ENCODE data around the gene ACKR2. TPM values are rescaled to one million over a fixed set of nuclear protein-coding genes. Genes with fewer than 3 reads are reported as not detected.
A peak's percentile ranks its signal among the peaks of the same experiment; 100 is the strongest.

The ACKR2 gene
- total RNA-seq, 1 donor from 2014 or later = 7.9 TPM

DNA sequence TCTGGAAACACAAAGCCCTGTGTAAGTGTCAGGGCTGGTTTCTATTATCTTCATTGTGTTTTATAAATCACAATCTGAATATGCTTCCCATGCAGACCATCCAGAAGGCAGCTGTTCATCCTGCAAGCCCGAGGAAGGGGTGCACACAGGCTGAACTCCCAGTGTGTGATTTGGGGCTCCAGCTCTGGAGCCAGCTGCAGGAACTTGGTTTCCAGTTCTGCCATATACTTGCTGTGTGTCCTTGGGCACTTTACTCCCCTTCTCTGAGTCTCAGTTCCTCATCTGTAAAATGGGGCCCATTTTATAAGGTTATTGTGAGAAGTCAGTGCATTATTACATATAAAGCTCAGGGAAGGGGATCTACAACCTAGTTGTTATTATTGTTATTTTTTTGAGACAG is 43.8 kb downstream of the ACKR2 start:
- Histone ChIP-seq H3K36me3 (no peaks in the 10 kb centered on the region), H3K4me3 (no peak overlapping the region), H3K27me3 (no peaks in the 10 kb centered on the region), H3K9me3 (no peaks in the 10 kb centered on the region), H3K27ac (no peak overlapping the region), H3K4me1 (no peaks in the 10 kb centered on the region)
- intact Hi-C loops (cut with DNase I) = no loop called here
- DNase-seq (ENCODE audit: extremely low spot score in 2 of 2) = peak; percentile 62 to 67
- TF ChIP-seq POLR2AphosphoS5 (IDR thresholded peaks at IDR 0.05; ENCODE audit: insufficient read depth in 1 of 2, low read depth in 1 of 2) = no peak
- TF ChIP-seq, protein P1, sequence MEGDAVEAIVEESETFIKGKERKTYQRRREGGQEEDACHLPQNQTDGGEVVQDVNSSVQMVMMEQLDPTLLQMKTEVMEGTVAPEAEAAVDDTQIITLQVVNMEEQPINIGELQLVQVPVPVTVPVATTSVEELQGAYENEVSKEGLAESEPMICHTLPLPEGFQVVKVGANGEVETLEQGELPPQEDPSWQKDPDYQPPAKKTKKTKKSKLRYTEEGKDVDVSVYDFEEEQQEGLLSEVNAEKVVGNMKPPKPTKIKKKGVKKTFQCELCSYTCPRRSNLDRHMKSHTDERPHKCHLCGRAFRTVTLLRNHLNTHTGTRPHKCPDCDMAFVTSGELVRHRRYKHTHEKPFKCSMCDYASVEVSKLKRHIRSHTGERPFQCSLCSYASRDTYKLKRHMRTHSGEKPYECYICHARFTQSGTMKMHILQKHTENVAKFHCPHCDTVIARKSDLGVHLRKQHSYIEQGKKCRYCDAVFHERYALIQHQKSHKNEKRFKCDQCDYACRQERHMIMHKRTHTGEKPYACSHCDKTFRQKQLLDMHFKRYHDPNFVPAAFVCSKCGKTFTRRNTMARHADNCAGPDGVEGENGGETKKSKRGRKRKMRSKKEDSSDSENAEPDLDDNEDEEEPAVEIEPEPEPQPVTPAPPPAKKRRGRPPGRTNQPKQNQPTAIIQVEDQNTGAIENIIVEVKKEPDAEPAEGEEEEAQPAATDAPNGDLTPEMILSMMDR (IDR thresholded peaks at IDR 0.05) = no peak
- TF ChIP-seq POLR2A (IDR thresholded peaks at IDR 0.05) = no peak

DNA sequence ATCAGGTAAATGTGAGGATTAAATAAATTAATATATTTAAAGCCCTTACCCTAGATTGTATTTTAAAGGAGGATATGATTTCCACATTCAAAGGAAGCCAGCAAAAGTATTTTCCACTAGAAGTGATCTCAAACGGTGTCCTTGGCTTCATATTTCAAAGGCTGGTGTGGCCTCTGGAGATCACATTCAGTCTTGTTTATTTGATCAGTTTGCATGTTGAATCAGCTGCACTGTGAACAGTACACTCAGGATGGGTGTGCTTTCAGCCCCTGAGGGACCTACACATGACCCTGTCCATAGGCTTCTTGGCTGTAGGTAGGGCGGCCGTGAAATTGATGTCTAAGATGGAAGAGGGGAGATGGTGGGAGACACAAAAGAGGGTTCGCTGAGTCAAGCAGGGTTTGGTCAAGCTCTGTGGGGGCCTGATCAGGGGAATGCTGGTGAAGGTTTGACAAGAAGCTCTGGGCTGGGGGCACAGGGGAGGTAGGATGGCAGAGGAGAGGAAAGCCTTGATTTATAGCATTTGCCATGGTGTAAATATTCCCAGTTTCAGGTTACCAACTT is 44.6 kb downstream of the ACKR2 start:
- Histone ChIP-seq H3K4me3 (no peak overlapping the region), H3K27ac (no peak overlapping the region), H3K27me3 (no peaks in the 10 kb centered on the region), H3K4me1 (no peaks in the 10 kb centered on the region), H3K9me3 (no peaks in the 10 kb centered on the region), H3K36me3 (no peaks in the 10 kb centered on the region)
- peak; percentile 46 to 82 for DNase-seq (ENCODE audit: extremely low spot score in 2 of 2)
- TF ChIP-seq POLR2AphosphoS5 (IDR thresholded peaks at IDR 0.05; ENCODE audit: insufficient read depth in 1 of 2, low read depth in 1 of 2) = no peak
- TF ChIP-seq POLR2A (IDR thresholded peaks at IDR 0.05) = no peak
- TF ChIP-seq, protein P1 (IDR thresholded peaks at IDR 0.05) = no peak
- intact Hi-C loops (cut with DNase I) = no loop called here

DNA sequence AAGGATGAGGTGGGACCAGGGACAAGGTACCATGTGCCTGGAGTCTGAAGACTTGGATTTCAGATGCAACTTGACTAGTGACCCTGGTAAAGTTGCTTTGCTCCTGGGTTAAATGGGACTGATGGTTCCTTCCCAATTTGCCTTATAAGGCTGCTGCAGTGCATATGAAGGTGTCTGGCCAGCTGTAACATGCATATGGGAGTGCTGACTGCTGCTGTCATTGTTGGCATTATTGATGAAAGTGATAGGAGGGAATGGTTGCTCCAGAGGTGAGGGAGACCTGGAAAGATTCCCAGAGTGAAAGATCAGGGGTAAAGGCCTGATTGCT is 45.9 kb downstream of the ACKR2 start:
- Histone ChIP-seq H3K27ac (no peak overlapping the region), H3K4me3 (no peak overlapping the region), H3K4me1 (no peaks in the 10 kb centered on the region), H3K27me3 (no peaks in the 10 kb centered on the region), H3K9me3 (no peaks in the 10 kb centered on the region), H3K36me3 (no peaks in the 10 kb centered on the region)
- TF ChIP-seq POLR2AphosphoS5 (IDR thresholded peaks at IDR 0.05; ENCODE audit: insufficient read depth in 1 of 2, low read depth in 1 of 2) (no peak), POLR2A (IDR thresholded peaks at IDR 0.05) (no peak)
- TF ChIP-seq, protein P1 (IDR thresholded peaks at IDR 0.05) = no peak
- peak; percentile 12 to 29 for DNase-seq (ENCODE audit: extremely low spot score in 2 of 2)
- intact Hi-C loops (cut with DNase I) = no loop called here

DNA sequence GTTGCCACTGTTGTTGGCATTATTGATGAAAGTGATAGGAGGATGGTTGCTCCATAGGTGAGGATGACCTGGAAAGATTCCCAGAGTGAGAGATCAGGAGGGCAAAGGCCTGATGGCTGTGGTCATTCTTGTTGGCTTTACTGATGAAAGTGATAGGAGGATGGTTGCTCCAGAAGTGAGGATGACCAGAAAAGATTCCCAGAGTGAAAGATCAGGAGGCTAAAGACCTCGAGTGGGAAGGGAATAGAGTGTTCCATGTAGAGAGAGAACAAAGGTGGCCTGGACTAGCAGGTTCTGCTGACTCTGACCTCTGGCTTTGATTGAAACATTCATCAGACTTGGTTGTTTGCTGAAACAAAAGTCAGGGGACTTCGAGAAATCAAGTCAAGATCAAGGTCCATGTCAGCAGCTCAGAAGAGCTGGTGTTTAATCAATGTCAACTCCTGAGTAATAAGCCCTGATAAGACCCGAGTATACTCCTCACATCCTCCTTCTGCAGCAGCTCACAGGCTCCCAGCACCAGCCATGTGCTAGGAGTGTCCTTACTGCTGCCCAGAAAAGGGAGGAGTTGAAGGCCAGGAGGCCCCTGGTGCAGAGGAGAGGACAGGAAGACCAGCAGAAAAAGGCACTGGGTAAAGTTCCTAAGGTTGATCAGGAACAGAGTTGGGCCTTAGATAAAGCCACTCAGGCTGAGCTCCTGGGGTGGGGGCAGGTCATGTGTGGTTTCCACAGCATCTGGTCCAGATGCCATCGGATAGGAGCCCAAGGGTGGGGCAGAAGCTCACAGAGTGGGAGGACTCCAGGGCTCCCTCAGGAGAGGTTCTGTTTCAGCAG is 46.5 kb downstream of the ACKR2 start:
- no peaks in the 10 kb centered on the region for H3K4me1 ChIP-seq
- no peaks in the 10 kb centered on the region for H3K27me3 ChIP-seq
- H3K9me3 ChIP-seq = no peaks in the 10 kb centered on the region
- H3K4me3 ChIP-seq = no peak overlapping the region
- H3K27ac ChIP-seq = no peak overlapping the region
- intact Hi-C loops (cut with DNase I) = no loop called here
- TF ChIP-seq, protein P1 (IDR thresholded peaks at IDR 0.05) = no peak
- TF ChIP-seq POLR2A (IDR thresholded peaks at IDR 0.05) (no peak), POLR2AphosphoS5 (IDR thresholded peaks at IDR 0.05; ENCODE audit: insufficient read depth in 1 of 2, low read depth in 1 of 2) (no peak)
- no peaks in the 10 kb centered on the region for H3K36me3 ChIP-seq
- peak; percentile 34 to 72 for DNase-seq (ENCODE audit: extremely low spot score in 2 of 2)

DNA sequence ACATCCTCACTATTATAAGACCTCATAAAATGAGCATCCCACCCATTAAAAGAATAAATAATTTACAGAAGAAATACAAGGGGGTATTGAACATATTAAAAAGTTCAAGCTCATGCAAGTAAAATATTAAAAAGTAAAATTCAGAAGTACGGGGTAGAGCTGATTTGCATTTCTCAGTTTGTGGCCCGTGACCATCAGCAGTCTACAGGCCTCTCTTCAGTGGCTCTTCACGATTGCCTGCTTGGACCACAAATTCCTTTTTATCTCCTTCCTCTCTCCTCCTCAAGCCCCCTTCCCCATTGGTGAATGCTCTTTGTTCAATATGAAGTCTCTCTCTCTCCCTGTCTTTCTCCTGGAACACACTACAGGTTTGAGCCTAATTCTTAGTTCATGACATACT is 47.3 kb downstream of the ACKR2 start:
- intact Hi-C loops (cut with DNase I) = no loop called here
- H3K27me3 ChIP-seq = no peaks in the 10 kb centered on the region
- no peak for TF ChIP-seq POLR2AphosphoS5 (IDR thresholded peaks at IDR 0.05; ENCODE audit: insufficient read depth in 1 of 2, low read depth in 1 of 2)
- TF ChIP-seq POLR2A (IDR thresholded peaks at IDR 0.05) = no peak
- TF ChIP-seq, protein P1 (IDR thresholded peaks at IDR 0.05) = no peak

More for the DNA sequence above, 47.3 kb downstream of the ACKR2 start:
- H3K36me3 ChIP-seq = no peaks in the 10 kb centered on the region
- no peaks in the 10 kb centered on the region for H3K9me3 ChIP-seq
- H3K4me1 ChIP-seq = no peaks in the 10 kb centered on the region
- H3K4me3 ChIP-seq = no peak overlapping the region
- no peak for DNase-seq (ENCODE audit: extremely low spot score in 2 of 2)
- H3K27ac ChIP-seq = no peak overlapping the region
